PC-3 (cell line): Measurements from ENCODE around the gene ARHGAP25.

Experiments
- EZH2phosphoT487 ChIP-seq: fragments of 300-600 bp; sonication (generic); IDR thresholded peaks from 2 replicates; pipeline ENCODE4 v1.6.1; 2018; ENCODE audit warnings: mild to moderate bottlenecking, antibody characterized with exemption, low read length, borderline replicate concordance
- TF ChIP-seq, protein P1 (sequence below): fragments of 300-600 bp; sonication (generic); conservative IDR thresholded peaks from 2 replicates; pipeline ENCODE4 v1.5.1; 2017; ENCODE audit warnings: antibody characterized with exemption, low read depth, mild to moderate bottlenecking, low read length

DNA sequence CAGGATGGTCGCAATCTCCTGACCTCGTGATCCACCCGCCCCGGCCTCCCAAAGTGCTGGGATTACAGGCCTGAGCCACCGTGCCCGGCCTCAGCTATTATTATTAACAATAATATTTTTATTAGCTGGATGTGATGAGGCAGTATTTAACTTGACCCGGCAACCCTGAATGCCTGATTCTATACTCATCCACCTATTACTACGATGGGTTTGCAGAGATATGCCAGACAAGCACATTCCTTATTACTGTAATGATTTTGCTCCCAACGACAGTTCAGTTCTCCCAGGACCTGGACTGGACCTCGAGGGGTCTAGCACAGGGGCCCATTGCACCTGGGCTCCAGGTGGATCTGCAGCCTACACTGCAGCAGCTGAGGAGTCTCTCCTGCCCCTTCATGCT lies 104.0 kb downstream of the ARHGAP25 start:
- TF ChIP-seq, protein P1, sequence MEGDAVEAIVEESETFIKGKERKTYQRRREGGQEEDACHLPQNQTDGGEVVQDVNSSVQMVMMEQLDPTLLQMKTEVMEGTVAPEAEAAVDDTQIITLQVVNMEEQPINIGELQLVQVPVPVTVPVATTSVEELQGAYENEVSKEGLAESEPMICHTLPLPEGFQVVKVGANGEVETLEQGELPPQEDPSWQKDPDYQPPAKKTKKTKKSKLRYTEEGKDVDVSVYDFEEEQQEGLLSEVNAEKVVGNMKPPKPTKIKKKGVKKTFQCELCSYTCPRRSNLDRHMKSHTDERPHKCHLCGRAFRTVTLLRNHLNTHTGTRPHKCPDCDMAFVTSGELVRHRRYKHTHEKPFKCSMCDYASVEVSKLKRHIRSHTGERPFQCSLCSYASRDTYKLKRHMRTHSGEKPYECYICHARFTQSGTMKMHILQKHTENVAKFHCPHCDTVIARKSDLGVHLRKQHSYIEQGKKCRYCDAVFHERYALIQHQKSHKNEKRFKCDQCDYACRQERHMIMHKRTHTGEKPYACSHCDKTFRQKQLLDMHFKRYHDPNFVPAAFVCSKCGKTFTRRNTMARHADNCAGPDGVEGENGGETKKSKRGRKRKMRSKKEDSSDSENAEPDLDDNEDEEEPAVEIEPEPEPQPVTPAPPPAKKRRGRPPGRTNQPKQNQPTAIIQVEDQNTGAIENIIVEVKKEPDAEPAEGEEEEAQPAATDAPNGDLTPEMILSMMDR = no peak
- no peak for TF ChIP-seq EZH2phosphoT487
